Gastrocnemius medialis (tissue), 4 donors: ENCODE results near the gene A3GALT2. TPM values are rescaled to one million over a fixed set of nuclear protein-coding genes. Genes with fewer than 3 reads are reported as not detected.

Experiments used
- ATAC-seq, 2 donors: fragments of 150-250 bp; one replicate each; pipeline ENCODE4 v1.9.1; 2016
- DNase-seq, 2 donors: peaks; one replicate each; pipeline ENCODE4 v3.0.0-alpha.2; 2019
- H3K27ac ChIP-seq, 4 donors: fragments of 200-600 bp; sonication (generic); 1 replicate in 1 of 4; 2 replicates in 3 of 4; pipeline ENCODE4 v1.5.1; 2016 to 2018; ENCODE audit warnings: mild to moderate bottlenecking in 2 of 4, moderate library complexity in 1 of 4
- H3K27me3 ChIP-seq, 3 donors: fragments of 200-600 bp; sonication (generic) in 2 of 3; 1 replicate in 1 of 3; 2 replicates in 2 of 3; pipeline versions ENCODE4 v1.5.1 to v1.6.0; 2016 to 2019; ENCODE audit warnings: mild to moderate bottlenecking in 1 of 3, moderate library complexity in 1 of 3
- H3K36me3 ChIP-seq, 2 donors: fragments of 200-600 bp; sonication (generic) in 1 of 2; one replicate each; pipeline ENCODE4 v1.5.1; 2017 to 2018
- H3K4me1 ChIP-seq, 2 donors: fragments of 200-600 bp; sonication (generic) in 1 of 2; one replicate each; pipeline ENCODE4 v1.5.1; 2016 to 2017; ENCODE audit warnings: mild to moderate bottlenecking in 2 of 2
- H3K4me3 ChIP-seq, 4 donors: fragments of 200-600 bp; sonication (generic) in 3 of 4; 1 replicate in 1 of 4; 2 replicates in 3 of 4; pipeline ENCODE4 v1.5.1; 2016 to 2019; ENCODE audit warnings: mild to moderate bottlenecking in 2 of 4
- H3K9me3 ChIP-seq, 3 donors: fragments of 200-600 bp; sonication (generic) in 2 of 3; 1 replicate in 1 of 3; 2 replicates in 2 of 3; pipeline ENCODE4 v1.5.1; 2016 to 2019
- POLR2A ChIP-seq, 2 donors: fragments of 450-650 bp; IDR thresholded peaks; one replicate each; pipeline ENCODE4 v1.6.1; 2017; ENCODE audit warnings: antibody characterized with exemption in 2 of 2, mild to moderate bottlenecking in 2 of 2, moderate library complexity in 2 of 2
- in situ Hi-C, 4 donors: fragments of 200-750 bp; cut with MboI; loops; one replicate each; pipeline versions ENCODE4 v1.15.0 to v1.8.0; 2017; ENCODE audit warnings: low sequenced_read_pairs in 4 of 4
- intact Hi-C: fragments of 100-400 bp; cut with DNase I; formaldehyde crosslinking; loops from one replicate; pipeline ENCODE4 v1.15.1; 2023; ENCODE audit warnings: low total_unique reads
- total RNA-seq, 4 donors: library from RNA; depleted of rRNA; stranded (reverse); fragments of >200 nt; gene quantifications; one replicate each; pipeline versions ENCODE4 v1.1.0 to v1.2.3, GENCODE V29; 2016
- TF ChIP-seq, protein P1 (sequence below), 5 experiments: fragments of 450-650 bp in 3 of 5; fragments of 200-600 bp in 2 of 5; sonication (generic) in 2 of 5; IDR thresholded peaks in 4 of 5; conservative IDR thresholded peaks in 1 of 5; 1 replicate in 4 of 5; 2 replicates in 1 of 5; pipeline ENCODE4 v1.5.1; 2016 to 2019; ENCODE audit warnings: antibody characterized with exemption in 5 of 5, mild to moderate bottlenecking in 3 of 5, moderate library complexity in 3 of 5

Gene A3GALT2
- total RNA-seq, 4 donors from 2014 or later = not detected

DNA sequence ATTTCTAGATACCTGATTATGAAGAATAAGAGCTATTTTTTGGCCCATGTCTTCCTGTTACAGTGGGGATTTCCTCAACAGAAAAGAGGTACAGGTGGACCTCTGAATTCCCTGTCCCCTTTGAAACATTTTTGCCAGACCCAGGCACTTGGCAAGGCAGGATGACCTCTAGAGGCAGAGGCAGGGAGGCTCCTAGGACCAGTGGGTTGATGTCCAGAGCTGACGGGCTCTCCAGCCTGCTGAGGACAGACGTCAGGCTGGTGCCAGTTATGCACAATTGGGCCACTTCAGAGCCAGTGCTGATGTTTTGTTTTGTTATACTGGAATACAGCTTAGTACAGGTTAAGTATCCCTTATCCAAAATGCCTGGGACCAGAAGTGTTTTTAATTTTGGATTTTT is 18.5 kb upstream of the A3GALT2 start:
- no peak for TF ChIP-seq POLR2A (IDR thresholded peaks at IDR 0.05)
- TF ChIP-seq, protein P1, sequence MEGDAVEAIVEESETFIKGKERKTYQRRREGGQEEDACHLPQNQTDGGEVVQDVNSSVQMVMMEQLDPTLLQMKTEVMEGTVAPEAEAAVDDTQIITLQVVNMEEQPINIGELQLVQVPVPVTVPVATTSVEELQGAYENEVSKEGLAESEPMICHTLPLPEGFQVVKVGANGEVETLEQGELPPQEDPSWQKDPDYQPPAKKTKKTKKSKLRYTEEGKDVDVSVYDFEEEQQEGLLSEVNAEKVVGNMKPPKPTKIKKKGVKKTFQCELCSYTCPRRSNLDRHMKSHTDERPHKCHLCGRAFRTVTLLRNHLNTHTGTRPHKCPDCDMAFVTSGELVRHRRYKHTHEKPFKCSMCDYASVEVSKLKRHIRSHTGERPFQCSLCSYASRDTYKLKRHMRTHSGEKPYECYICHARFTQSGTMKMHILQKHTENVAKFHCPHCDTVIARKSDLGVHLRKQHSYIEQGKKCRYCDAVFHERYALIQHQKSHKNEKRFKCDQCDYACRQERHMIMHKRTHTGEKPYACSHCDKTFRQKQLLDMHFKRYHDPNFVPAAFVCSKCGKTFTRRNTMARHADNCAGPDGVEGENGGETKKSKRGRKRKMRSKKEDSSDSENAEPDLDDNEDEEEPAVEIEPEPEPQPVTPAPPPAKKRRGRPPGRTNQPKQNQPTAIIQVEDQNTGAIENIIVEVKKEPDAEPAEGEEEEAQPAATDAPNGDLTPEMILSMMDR (IDR thresholded peaks at IDR 0.05 in 4 of 5, conservative IDR thresholded peaks at IDR 0.05 in 1 of 5) = peak in 2 of 5 experiments; percentile 14 to 46
- H3K27ac ChIP-seq = peak overlapping the region; percentile 94 to 99 (median 98)
- no peaks in the 10 kb centered on the region for H3K27me3 ChIP-seq
- DNase-seq (peak in 1 of 2 donors; percentile 76), ATAC-seq (peak; percentile 9 to 19)
- in situ Hi-C loops (no loop called here), intact Hi-C loops (loop anchor here (5.0 kb wide), 1 partner anchor 302 kb away; the partner anchor contains the start of gene AK2)
- H3K4me3 ChIP-seq = peak overlapping the region; percentile 26 to 53 (median 46)
- no peaks in the 10 kb centered on the region for H3K9me3 ChIP-seq
- peaks cover 96 to 97% of the 10 kb centered on the region in 2 donors for H3K4me1 ChIP-seq
- no peaks in the 10 kb centered on the region for H3K36me3 ChIP-seq

DNA sequence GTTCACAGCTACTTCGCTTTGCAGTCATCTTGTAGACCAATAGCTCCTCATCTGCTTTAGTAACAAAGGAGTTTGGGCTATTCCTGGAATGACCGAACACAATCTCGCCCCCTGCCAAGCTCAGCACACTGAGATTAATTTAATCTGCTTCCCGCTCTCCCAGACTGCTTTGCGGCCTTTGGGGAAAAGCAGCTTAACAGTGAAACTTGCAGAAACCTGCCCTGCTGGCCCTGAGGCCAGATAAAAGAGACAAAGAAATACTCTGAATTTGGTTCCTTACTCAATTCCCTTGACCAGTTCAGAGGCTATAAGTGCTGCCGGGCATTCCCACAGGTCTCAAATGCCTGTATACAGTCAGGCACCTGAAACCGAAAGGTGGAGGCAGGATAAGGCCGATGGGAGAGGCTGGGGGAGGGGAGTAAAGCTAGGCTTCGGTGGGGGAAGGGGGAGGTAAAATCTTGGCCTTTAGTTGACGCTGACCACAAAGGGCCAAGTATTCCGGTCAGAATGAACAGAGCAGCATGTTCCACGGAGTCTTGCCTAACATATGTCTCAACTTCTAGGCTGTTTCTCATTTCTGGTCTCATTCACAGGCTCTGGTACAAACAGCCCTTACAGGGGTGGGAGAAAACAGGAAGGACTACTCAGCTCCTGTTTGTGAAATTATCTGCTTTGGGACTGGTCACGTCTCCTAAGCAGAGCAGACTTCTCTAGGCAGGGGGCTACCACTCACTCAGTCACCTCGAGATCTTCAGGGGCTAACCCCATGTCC is 17.7 kb upstream of the A3GALT2 start:
- Histone ChIP-seq H3K4me1 (peaks cover 95 to 97% of the 10 kb centered on the region in 2 donors), H3K36me3 (no peaks in the 10 kb centered on the region), H3K4me3 (peak overlapping the region; percentile 50 to 56 (median 52)), H3K27ac (peak overlapping the region; percentile 94 to 99 (median 98)), H3K9me3 (no peaks in the 10 kb centered on the region), H3K27me3 (no peaks in the 10 kb centered on the region)
- TF ChIP-seq, protein P1 (IDR thresholded peaks at IDR 0.05 in 4 of 5, conservative IDR thresholded peaks at IDR 0.05 in 1 of 5) = no peak
- peak; percentile 73 to 93 for TF ChIP-seq POLR2A (IDR thresholded peaks at IDR 0.05)
- in situ Hi-C loops = no loop called here
- peak; percentile 65 to 76 for ATAC-seq
- intact Hi-C loops = loop anchor here (5.0 kb wide), 1 partner anchor 301 kb away; the partner anchor contains the start of gene AK2
- peak; percentile 90 to 91 for DNase-seq

DNA sequence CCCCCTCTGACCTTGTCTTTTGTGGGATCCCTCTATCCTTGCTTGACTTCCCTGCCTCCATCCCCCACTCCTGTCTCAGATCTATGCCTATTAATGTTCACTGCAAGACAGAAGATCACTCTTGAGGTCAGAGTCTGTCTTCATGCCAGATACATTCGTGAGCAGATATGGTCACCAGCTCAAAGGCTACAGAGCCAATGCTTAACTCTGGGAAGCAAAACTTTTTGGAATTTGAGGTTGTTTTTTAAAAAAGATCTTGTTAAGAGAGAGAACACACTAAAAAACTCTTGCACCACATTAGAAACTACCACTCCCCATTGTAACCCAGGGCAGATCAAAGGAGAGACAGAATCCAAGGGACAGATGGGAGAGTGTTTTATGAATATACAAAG is 17.1 kb upstream of the A3GALT2 start:
- peak overlapping the region; percentile 50 to 56 (median 52) for H3K4me3 ChIP-seq
- TF ChIP-seq, protein P1 (IDR thresholded peaks at IDR 0.05 in 4 of 5, conservative IDR thresholded peaks at IDR 0.05 in 1 of 5) = no peak
- TF ChIP-seq POLR2A (IDR thresholded peaks at IDR 0.05) = peak; percentile 39 to 58
- H3K27ac ChIP-seq = peak overlapping the region; percentile 94 to 99 (median 98)
- ATAC-seq (peak; percentile 17 to 22), DNase-seq (no peak)
- H3K36me3 ChIP-seq = no peaks in the 10 kb centered on the region
- in situ Hi-C loops = no loop called here
- peaks cover 97 to 99% of the 10 kb centered on the region in 2 donors for H3K4me1 ChIP-seq
- H3K27me3 ChIP-seq = no peaks in the 10 kb centered on the region
- no peaks in the 10 kb centered on the region for H3K9me3 ChIP-seq
- intact Hi-C loops = loop anchor here (5.0 kb wide), 1 partner anchor 301 kb away; the partner anchor contains the start of gene AK2

DNA sequence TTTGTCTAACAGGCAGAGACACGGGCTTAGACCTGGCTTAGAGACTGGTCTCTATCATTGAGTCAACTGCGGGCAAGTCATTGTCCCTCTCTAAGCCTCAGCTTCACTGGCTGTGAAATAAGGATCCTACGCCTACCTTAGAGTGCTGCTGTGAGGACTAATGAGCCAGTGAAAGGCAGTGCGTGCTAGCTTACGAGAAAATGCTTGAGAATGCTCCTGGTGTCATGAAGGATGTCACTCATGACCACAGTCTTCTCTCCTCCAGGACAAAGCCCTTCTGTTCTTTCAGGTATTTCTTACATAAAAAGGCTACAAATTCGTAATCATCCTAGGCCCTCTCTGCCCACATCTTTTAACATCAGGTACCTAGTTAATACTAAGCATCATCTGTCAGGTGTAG is 16.5 kb upstream of the A3GALT2 start:
- no peak for DNase-seq
- intact Hi-C loops (loop anchor here (5.0 kb wide), 1 partner anchor 300 kb away; the partner anchor contains the start of gene AK2), in situ Hi-C loops (no loop called here)
- Histone ChIP-seq H3K27me3 (no peaks in the 10 kb centered on the region), H3K4me3 (peak overlapping the region in 3 of 4 donors; percentile 50 to 56 (median 52)), H3K4me1 (peaks cover 97 to 99% of the 10 kb centered on the region in 2 donors), H3K27ac (peak overlapping the region; percentile 94 to 99 (median 98)), H3K9me3 (no peaks in the 10 kb centered on the region), H3K36me3 (no peaks in the 10 kb centered on the region)
- no peak for ATAC-seq
- TF ChIP-seq, protein P1 (IDR thresholded peaks at IDR 0.05 in 4 of 5, conservative IDR thresholded peaks at IDR 0.05 in 1 of 5) = no peak
- TF ChIP-seq POLR2A (IDR thresholded peaks at IDR 0.05) = no peak
